ENCODE results near the gene EMC10. TPM values are rescaled to one million over a fixed set of nuclear protein-coding genes. Genes with fewer than 3 reads are reported as not detected.

The EMC10 gene
- total RNA-seq, 2 donors from 2014 or later, result 60.3 to 68.0 TPM

Other genes starting within 250 kb of the EMC10 start
- 1 to 10 TPM; 1.8 to 6.3 TPM for gene KCNC3, start 147.1 kb upstream of the EMC10 start, total RNA-seq
- gene NAPSA, start 110.9 kb upstream of the EMC10 start, total RNA-seq, result 1 to 10 TPM; 1.8 to 2.3 TPM
- gene NR1H2, start 100.0 kb upstream of the EMC10 start, total RNA-seq, result 10 to 100 TPM; 43.2 to 50.1 TPM
- gene POLD1, start 92.2 kb upstream of the EMC10 start, total RNA-seq, result 10 to 100 TPM; 13.2 to 13.8 TPM
- 1 to 10 TPM in 1 of 2 donors, not detected in 1; 6.9 TPM for gene SPIB, start 57.6 kb upstream of the EMC10 start, total RNA-seq
- not detected for gene MYBPC2, start 43.6 kb upstream of the EMC10 start, total RNA-seq
- gene GARIN5A, start 341 bp downstream of the EMC10 start, total RNA-seq, result 1 to 10 TPM in 1 of 2 donors, not detected in 1; 1.0 TPM
- gene JOSD2, start 34.7 kb downstream of the EMC10 start, total RNA-seq, result 1 to 10 TPM; 5.6 to 7.5 TPM
- gene ASPDH, start 37.4 kb downstream of the EMC10 start, total RNA-seq, result not detected
- gene LRRC4B, start 91.9 kb downstream of the EMC10 start, total RNA-seq, result 10 to 100 TPM in 1 of 2 donors, under 1 TPM in 1; 0.26 to 10.5 TPM
- under 1 TPM; 0.33 to 0.52 TPM for gene SYT3, start 163.4 kb downstream of the EMC10 start, total RNA-seq
- not detected for gene C19orf81, start 172.9 kb downstream of the EMC10 start, total RNA-seq
- 1 to 10 TPM in 1 of 2 donors, under 1 TPM in 1; 0.26 to 2.3 TPM for gene SHANK1, start 243.3 kb downstream of the EMC10 start, total RNA-seq
- 10 to 100 TPM in 1 of 2 donors, 1 to 10 TPM in 1; 5.2 to 24.1 TPM for gene CLEC11A, start 246.9 kb downstream of the EMC10 start, total RNA-seq